HG02840 (cell line): ENCODE data around the gene MINDY4B.
"Not testable (repeated sequence)": the region's sequence is repeated elsewhere in the genome, so short reads cannot be mapped to it uniquely, and the experiment has no call there.

Experiments used
- ATAC-seq: cut with Tn5 transposase; IDR thresholded peaks from one replicate; pipeline ENCODE4 v1.9.1; 2021; ENCODE audit warnings: mild to moderate bottlenecking, moderate library complexity, moderate number of reproducible peaks; ENCODE audit not compliant: unreplicated experiment, low FRiP score

Gene MINDY4B

GRCh38 chr3:150901793-150902192 lies 3.4 kb downstream of the MINDY4B start:
- no peak for ATAC-seq

- no peak for ATAC-seq
These were observed 6.1 kb downstream of the MINDY4B start for GRCh38 chr3:150899141-150899540.

GRCh38 chr3:150898046-150898754 lies 7.0 kb downstream of the MINDY4B start:
- no peak for ATAC-seq

- ATAC-seq, result no peak
These were observed 7.6 kb downstream of the MINDY4B start for GRCh38 chr3:150897592-150897991.

- ATAC-seq, result no peak
These were observed 14.4 kb downstream of the MINDY4B start for GRCh38 chr3:150890831-150891230.

- no peak for ATAC-seq
These were observed 14.9 kb downstream of the MINDY4B start for GRCh38 chr3:150890295-150890694.

GRCh38 chr3:150889106-150889505 lies 16.1 kb downstream of the MINDY4B start:
- ATAC-seq, result no peak

- no peak for ATAC-seq
These were observed 18.2 kb downstream of the MINDY4B start for GRCh38 chr3:150887031-150887430.

- no peak for ATAC-seq
These were observed 19.7 kb downstream of the MINDY4B start for GRCh38 chr3:150885535-150885934.

GRCh38 chr3:150878996-150879575 lies 26.2 kb downstream of the MINDY4B start:
- no peak for ATAC-seq

- no peak for ATAC-seq
These were observed 26.9 kb downstream of the MINDY4B start for GRCh38 chr3:150878290-150878689.

- ATAC-seq, result no peak
These were observed 27.9 kb downstream of the MINDY4B start for GRCh38 chr3:150877303-150877702.

- ATAC-seq, result no peak
These were observed 28.5 kb downstream of the MINDY4B start for GRCh38 chr3:150876611-150877265.

- no peak for ATAC-seq
These were observed 29.7 kb downstream of the MINDY4B start for GRCh38 chr3:150875548-150875947.

GRCh38 chr3:150874666-150875219 lies 30.5 kb downstream of the MINDY4B start:
- no peak for ATAC-seq

- no peak for ATAC-seq
These were observed 34.0 kb downstream of the MINDY4B start for GRCh38 chr3:150871192-150871591.

- no peak for ATAC-seq
These were observed 34.8 kb downstream of the MINDY4B start for GRCh38 chr3:150870406-150870805.

GRCh38 chr3:150868282-150868681 lies 37.0 kb downstream of the MINDY4B start:
- no peak for ATAC-seq

- no peak for ATAC-seq
These were observed 37.8 kb downstream of the MINDY4B start for GRCh38 chr3:150867434-150867833.

GRCh38 chr3:150863921-150864320 lies 41.3 kb downstream of the MINDY4B start:
- ATAC-seq, result not testable (repeated sequence)

- ATAC-seq, result no peak
These were observed 43.4 kb downstream of the MINDY4B start for GRCh38 chr3:150861851-150862250.
